GM18505 (cell line): Measurements from ENCODE around the gene TBC1D22A.

Source experiments
- ATAC-seq: cut with Tn5 transposase; IDR thresholded peaks from one replicate; pipeline ENCODE4 v1.9.1; 2021; ENCODE audit not compliant: unreplicated experiment
- POLR2A ChIP-seq: IDR thresholded peaks from 4 replicates; pipeline ENCODE4 v1.6.1; 2011; ENCODE audit warnings: borderline replicate concordance; ENCODE audit not compliant: insufficient read depth, insufficient read length; ENCODE audit errors: extremely low read depth

The TBC1D22A gene

GRCh38 chr22:47038206-47038835 lies 275.9 kb downstream of the TBC1D22A start:
- no peak for TF ChIP-seq POLR2A
- no peak for ATAC-seq

- no peak for TF ChIP-seq POLR2A
- ATAC-seq, result no peak
These were observed 276.9 kb downstream of the TBC1D22A start for GRCh38 chr22:47039356-47039755.

- no peak for ATAC-seq
- TF ChIP-seq POLR2A, result no peak
These were observed 278.2 kb downstream of the TBC1D22A start for GRCh38 chr22:47040486-47041270.

- no peak for TF ChIP-seq POLR2A
- ATAC-seq, result no peak
These were observed 279.0 kb downstream of the TBC1D22A start for GRCh38 chr22:47041271-47042115.

GRCh38 chr22:47042116-47042825 lies 279.8 kb downstream of the TBC1D22A start:
- ATAC-seq, result no peak
- TF ChIP-seq POLR2A, result no peak

- TF ChIP-seq POLR2A, result no peak
- ATAC-seq, result no peak
These were observed 280.5 kb downstream of the TBC1D22A start for GRCh38 chr22:47042861-47043496.

GRCh38 chr22:47043835-47044721 lies 281.6 kb downstream of the TBC1D22A start:
- ATAC-seq, result no peak
- TF ChIP-seq POLR2A, result no peak

- no peak for ATAC-seq
- TF ChIP-seq POLR2A, result no peak
These were observed 282.5 kb downstream of the TBC1D22A start for GRCh38 chr22:47044722-47045535.

GRCh38 chr22:47045691-47046410 lies 283.4 kb downstream of the TBC1D22A start:
- no peak for TF ChIP-seq POLR2A
- no peak for ATAC-seq

- no peak for TF ChIP-seq POLR2A
- ATAC-seq, result no peak
These were observed 284.1 kb downstream of the TBC1D22A start for GRCh38 chr22:47046411-47047065.
